HCT116 (cell line): ENCODE measurements around the gene TNFSF12. TPM values are rescaled to one million over a fixed set of nuclear protein-coding genes. Genes with fewer than 3 reads are reported as not detected.

Experiments
- ATAC-seq: fragments of 200-7000 bp; cut with Tn5 transposase; 2 replicates; pipeline ENCODE4 v1.9.1; 2020; ENCODE audit warnings: mild to moderate bottlenecking, moderate library complexity
- BruUV-seq: library from RNA; stranded (reverse); fragments of 400-500 nt; replicated peaks from 2 replicates; lab custom pipeline; 2021; lab: Mats Ljungman, UMichigan
- CTCF ChIA-PET: fragments of 300-600 bp; sonication (Branson Sonifier 250); formaldehyde crosslinking; loops from one replicate; lab custom pipeline; 2021; ENCODE audit warnings: antibody characterized with exemption; lab: Charles Lee
- POLR2A ChIA-PET: fragments of 300-600, 350-600 bp; sonication (Branson Sonifier 250); formaldehyde crosslinking; loops from one replicate; lab custom pipeline; 2021; ENCODE audit warnings: antibody characterized with exemption; lab: Charles Lee
- RAD21 ChIA-PET, 2 experiments: fragments of 300-600 bp; sonication (Branson Sonifier 250); formaldehyde crosslinking; loops; one replicate each; lab custom pipeline; 2023; ENCODE audit warnings: low total read pairs in 2 of 2; ENCODE audit not compliant: uncharacterized antibody in 2 of 2, unreplicated experiment in 2 of 2, low non-redundant PET in 1 of 2; lab: Charles Lee
- DNase-seq: peaks from one replicate; pipeline ENCODE4 v3.0.0-alpha.2; 2010; ENCODE audit warnings: low read depth, low spot score
- H2AFZ ChIP-seq: fragments of 200-600 bp; shearing (Covaris generic), sonication (generic); 2 replicates; pipeline ENCODE4 v1.6.1; 2017; ENCODE audit warnings: low read depth, mixed run types, mixed read lengths, antibody characterized with exemption, low read length; ENCODE audit not compliant: poor library complexity, severe bottlenecking
- H3K27ac ChIP-seq: 2 replicates; pipeline ENCODE4 v1.5.1; 2012; ENCODE audit warnings: low read depth, low read length
- H3K27me3 ChIP-seq: fragments of 200-600 bp; sonication (generic); 2 replicates; pipeline ENCODE4 v1.6.1; 2016; ENCODE audit warnings: mixed run types, low read length, mixed read lengths; ENCODE audit not compliant: insufficient read depth
- H3K36me3 ChIP-seq, 2 experiments: fragments of 200-500 bp in 1 of 2; fragments of 200-600 bp in 1 of 2; sonication (Bioruptor generic) in 1 of 2; sonication (generic) in 1 of 2; 2 replicates each; pipeline versions ENCODE4 v1.5.1 to v1.6.1; 2014 to 2016; ENCODE audit warnings: low read length in 2 of 2, inconsistent platforms in 1 of 2, mixed read lengths in 1 of 2, mixed run types in 1 of 2; ENCODE audit not compliant: insufficient read depth in 2 of 2, control insufficient read depth in 1 of 2
- H3K4me1 ChIP-seq, 2 experiments: fragments of 200-600 bp in 1 of 2; sonication (generic) in 1 of 2; 2 replicates each; pipeline versions ENCODE4 v1.5.1 to v1.6.1; 2012 to 2017; ENCODE audit warnings: low read length in 2 of 2, inconsistent platforms in 1 of 2, mild to moderate bottlenecking in 1 of 2, mixed read lengths in 1 of 2, mixed run types in 1 of 2, moderate library complexity in 1 of 2; ENCODE audit not compliant: insufficient read depth in 2 of 2, control insufficient read depth in 1 of 2
- H3K4me2 ChIP-seq: fragments of 200-600 bp; sonication (generic); 2 replicates; pipeline ENCODE4 v1.6.1; 2017; ENCODE audit warnings: mixed run types, low read length, mixed read lengths
- H3K4me3 ChIP-seq, 2 experiments: fragments of 200-600 bp in 1 of 2; sonication (generic) in 1 of 2; replicated peaks in 1 of 2; 2 replicates each; pipeline ENCODE4 v1.5.1; 2011 to 2016; ENCODE audit warnings: low read length in 2 of 2, control low read depth in 1 of 2, low read depth in 1 of 2, mild to moderate bottlenecking in 1 of 2, mixed read lengths in 1 of 2, mixed run types in 1 of 2
- H3K79me2 ChIP-seq: fragments of 200-600 bp; sonication (generic); 2 replicates; pipeline ENCODE4 v1.6.1; 2017; ENCODE audit warnings: mild to moderate bottlenecking, mixed run types, low read length, moderate library complexity, mixed read lengths; ENCODE audit not compliant: insufficient read depth
- H3K9ac ChIP-seq: fragments of 200-600 bp; sonication (generic); 2 replicates; pipeline ENCODE4 v1.6.1; 2016; ENCODE audit warnings: low read length, mixed read lengths
- H3K9me2 ChIP-seq: fragments of 200-600 bp; sonication (generic), shearing (Covaris generic); 2 replicates; pipeline ENCODE4 v1.6.1; 2017; ENCODE audit warnings: mixed run types, mild to moderate bottlenecking, moderate library complexity; ENCODE audit not compliant: insufficient read depth
- H3K9me3 ChIP-seq, 2 experiments: fragments of 200-500 bp in 1 of 2; fragments of 200-600 bp in 1 of 2; sonication (Bioruptor generic) in 1 of 2; sonication (generic) in 1 of 2; 2 replicates each; pipeline ENCODE4 v1.6.1; 2014 to 2017; ENCODE audit warnings: low read length in 2 of 2, mixed read lengths in 2 of 2, inconsistent platforms in 1 of 2, low read depth in 1 of 2, mild to moderate bottlenecking in 1 of 2, mixed run types in 1 of 2, moderate library complexity in 1 of 2; ENCODE audit not compliant: control insufficient read depth in 1 of 2, insufficient read depth in 1 of 2
- H4K20me1 ChIP-seq: fragments of 200-600 bp; sonication (generic), shearing (Covaris generic); 2 replicates; pipeline ENCODE4 v1.6.1; 2017; ENCODE audit warnings: mixed run types, mild to moderate bottlenecking, moderate library complexity; ENCODE audit not compliant: insufficient read depth
- CEBPB ChIP-seq: IDR thresholded peaks from 2 replicates; pipeline ENCODE4 v1.6.1; 2012; ENCODE audit warnings: low read depth
- EGR1 ChIP-seq: IDR thresholded peaks from 2 replicates; pipeline ENCODE4 v1.6.1; 2012; ENCODE audit warnings: low read depth
- FOSL1 ChIP-seq: IDR thresholded peaks from 2 replicates; pipeline ENCODE4 v1.6.1; 2012; ENCODE audit warnings: low read depth
- JUND ChIP-seq: IDR thresholded peaks from 2 replicates; pipeline ENCODE4 v1.6.1; 2012
- POLR2A ChIP-seq: IDR thresholded peaks from 2 replicates; pipeline ENCODE4 v1.7.0; 2011; ENCODE audit warnings: borderline replicate concordance; ENCODE audit not compliant: insufficient read depth, insufficient read length; ENCODE audit errors: extremely low read depth
- POLR2AphosphoS5 ChIP-seq: IDR thresholded peaks from 2 replicates; pipeline ENCODE4 v1.6.1; 2011; ENCODE audit warnings: mild to moderate bottlenecking, low read depth, low read length, moderate library complexity
- SP1 ChIP-seq: IDR thresholded peaks from 2 replicates; pipeline ENCODE4 v1.6.1; 2012; ENCODE audit warnings: low read depth
- TCF7L2 ChIP-seq: IDR thresholded peaks from 2 replicates; pipeline ENCODE4 v1.7.0; 2011; ENCODE audit warnings: borderline replicate concordance, inconsistent platforms; ENCODE audit not compliant: insufficient read depth, insufficient read length; ENCODE audit errors: extremely low read depth
- YY1 ChIP-seq: IDR thresholded peaks from 2 replicates; pipeline ENCODE4 v1.6.1; 2011; ENCODE audit warnings: low read length, low read depth, moderate library complexity, mild to moderate bottlenecking; ENCODE audit not compliant: insufficient replicate concordance; ENCODE audit errors: extremely low read depth
- ZFX ChIP-seq: fragments of 450-650 bp; IDR thresholded peaks from 2 replicates; pipeline ENCODE4 v1.6.1; 2017
- ZNF274 ChIP-seq: fragments of 200-500 bp; sonication (Bioruptor generic); IDR thresholded peaks from 2 replicates; pipeline ENCODE4 v1.6.1; 2014; ENCODE audit warnings: mild to moderate bottlenecking, low read depth, low read length, inconsistent platforms
- intact Hi-C: fragments of 100-400 bp; cut with micrococcal nuclease; formaldehyde crosslinking; loops from 2 replicates; pipeline ENCODE4 v1.10.0; 2022
- total RNA-seq: library from RNA; stranded (reverse); gene quantifications from one replicate; pipeline ENCODE4 v1.2.1, GENCODE V29; 2021; ENCODE audit not compliant: unreplicated experiment
- TF ChIP-seq, protein P1 (sequence below): IDR thresholded peaks from 2 replicates; pipeline ENCODE4 v1.6.1; 2012

Gene TNFSF12
- total RNA-seq, 1 experiment from 2014 or later = 12.3 TPM

DNA sequence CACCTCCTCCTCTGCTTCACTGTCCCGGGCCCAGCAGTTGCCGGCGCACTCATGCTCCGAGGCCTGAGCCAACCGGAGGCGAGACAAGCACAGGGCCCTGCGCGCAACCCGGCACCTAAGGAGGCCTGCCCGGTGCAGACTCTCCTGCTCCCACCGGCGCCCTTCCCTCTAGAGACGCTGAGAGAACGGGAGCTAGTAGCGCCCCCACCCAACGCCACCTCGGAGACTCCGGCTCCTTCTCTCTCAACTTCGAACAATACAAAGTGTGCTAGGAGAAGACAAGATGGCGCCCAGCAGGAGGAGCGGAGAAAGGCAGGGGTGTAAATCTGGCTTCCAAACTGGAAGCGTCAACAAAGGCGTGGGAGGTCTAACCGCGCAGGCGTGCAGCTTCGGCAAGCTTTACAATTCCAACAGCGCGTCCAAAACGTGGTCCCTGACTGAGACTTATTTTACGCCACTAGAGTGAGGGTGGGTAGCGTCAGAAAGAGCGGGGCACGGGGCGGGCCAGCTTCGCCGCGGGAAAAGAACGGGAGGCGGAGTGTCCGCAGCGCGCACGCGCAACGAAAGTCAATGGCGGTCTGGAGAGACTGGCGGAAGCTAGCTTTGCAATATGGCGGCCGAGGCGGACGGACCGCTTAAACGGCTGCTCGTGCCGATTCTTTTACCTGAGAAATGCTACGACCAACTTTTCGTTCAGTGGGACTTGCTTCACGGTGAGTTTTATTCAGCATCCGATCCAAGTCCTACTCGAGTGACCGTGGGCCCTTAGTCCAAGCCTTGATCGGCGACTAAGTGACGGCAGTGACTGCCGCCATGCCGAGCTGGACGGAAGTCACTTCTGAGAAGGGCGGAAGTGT, 34.6 kb downstream of the TNFSF12 start, which contains the start of gene MPDU1:
TSS of gene MPDU1 (plus strand) at position 600 of the 857 bp plus-strand sequence. CDS start at position 611, 11 bp downstream.
- H3K27me3 ChIP-seq = no peaks in the 10 kb centered on the region
- H3K4me3 ChIP-seq = peak within 1 kb of the TSS; percentile 60 to 97
- no peak within 1 kb of the TSS for H2AFZ ChIP-seq
- TF ChIP-seq YY1 (peak; percentile 95), POLR2A (peak; percentile 59), SP1 (peak; percentile 45; the same call in 1 of the 2 replicates), ZNF274 (no peak), TCF7L2 (peak; percentile 66), JUND (no peak), CEBPB (no peak), ZFX (peak; percentile 90; the same call in 1 of the 2 replicates), FOSL1 (no peak), POLR2AphosphoS5 (peak; percentile 69), EGR1 (peak; percentile 78)
- TF ChIP-seq, protein P1, sequence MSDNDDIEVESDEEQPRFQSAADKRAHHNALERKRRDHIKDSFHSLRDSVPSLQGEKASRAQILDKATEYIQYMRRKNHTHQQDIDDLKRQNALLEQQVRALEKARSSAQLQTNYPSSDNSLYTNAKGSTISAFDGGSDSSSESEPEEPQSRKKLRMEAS = peak; percentile 97
- no peaks in the 10 kb centered on the region for H3K9me2 ChIP-seq
- H3K4me1 ChIP-seq = peaks cover 14 to 53% of the 10 kb centered on the region in 2 experiments
- CTCF ChIA-PET = interaction anchor here (1.0 to 4.9 kb wide), 7 partner anchors 10 to 252 kb away, joined by 3 to 39 read pairs (median 4); partner anchors contain the start of genes TP53 and WRAP53
- peak within 1 kb of the TSS; percentile 90 for H3K27ac ChIP-seq
- peaks cover 0 to 22% of the 10 kb centered on the region in 2 experiments; a peak in 2 of 4 replicates for H3K36me3 ChIP-seq
- ATAC-seq (peak; percentile 67), DNase-seq (peak; percentile 90)
- peak within 1 kb of the TSS; percentile 98 for H3K9ac ChIP-seq
- RAD21 ChIA-PET = interaction anchor here (0.8 to 0.9 kb wide), 2 partner anchors 104 kb away, joined by 3 to 6 read pairs; partner anchors contain the start of gene TP53 (in 2 of the 2)
- no peaks in the 10 kb centered on the region for H4K20me1 ChIP-seq
- TSS peak; percentile 84 for BruUV-seq
- peak within 1 kb of the TSS; percentile 96 for H3K4me2 ChIP-seq
- POLR2A ChIA-PET = interaction anchor here (0.8 to 3.4 kb wide), 14 partner anchors 9 to 363 kb away, joined by 3 to 37 read pairs (median 5); partner anchors contain the start of genes ACADVL, DLG4, FXR2 and NEURL4
- peaks cover 53% of the 10 kb centered on the region for H3K79me2 ChIP-seq
- intact Hi-C loops = loop anchor here (1.0 to 5.0 kb wide), 2 partner anchors 103 to 254 kb away; no protein-coding TSS in a partner anchor
- no peaks in the 10 kb centered on the region for H3K9me3 ChIP-seq
